ENCODE measurements around the gene ANKMY2.
"Not testable (repeated sequence)": the region's sequence is repeated elsewhere in the genome, so short reads cannot be mapped to it uniquely, and the experiment has no call there.

The ANKMY2 gene

GRCh38 chr7:16645593-16646471, at the start of gene ANKMY2, which contains the start of gene BZW2:
Gene ANKMY2 (minus strand): TSS chr7:16645754. CDS start chr7:16645573, 181 bp downstream.
Gene BZW2 (plus strand): TSS chr7:16646181. CDS start chr7:16665444, 19,263 bp downstream.
- DNase-seq (ENCODE audit: low read depth in 2 of 2): peak; percentile 85 to 86

- no peak for DNase-seq (ENCODE audit: low read depth in 2 of 2)
These were observed 49.3 kb upstream of the ANKMY2 start for GRCh38 chr7:16694806-16695205.

- no peak for DNase-seq (ENCODE audit: low read depth in 2 of 2)
These were observed 48.2 kb upstream of the ANKMY2 start for GRCh38 chr7:16693601-16694318.

- no peak for DNase-seq (ENCODE audit: low read depth in 2 of 2)
These were observed 45.7 kb upstream of the ANKMY2 start for GRCh38 chr7:16691241-16691640.

- DNase-seq (ENCODE audit: low read depth in 2 of 2): no peak
These were observed 42.7 kb upstream of the ANKMY2 start for GRCh38 chr7:16688249-16688648.

- no peak for DNase-seq (ENCODE audit: low read depth in 2 of 2)
These were observed 40.0 kb upstream of the ANKMY2 start for GRCh38 chr7:16685535-16685934.

- no peak for DNase-seq (ENCODE audit: low read depth in 2 of 2)
These were observed 39.4 kb upstream of the ANKMY2 start for GRCh38 chr7:16684935-16685334.

- not testable (repeated sequence) for DNase-seq (ENCODE audit: low read depth in 2 of 2)
These were observed 33.4 kb upstream of the ANKMY2 start for GRCh38 chr7:16678645-16679566.

GRCh38 chr7:16677978-16678494, 32.5 kb upstream of the ANKMY2 start:
- no peak for DNase-seq (ENCODE audit: low read depth in 2 of 2)

- no peak for DNase-seq (ENCODE audit: low read depth in 2 of 2)
These were observed 29.7 kb upstream of the ANKMY2 start for GRCh38 chr7:16675277-16675676.

GRCh38 chr7:16671811-16672210, 26.3 kb upstream of the ANKMY2 start:
- DNase-seq (ENCODE audit: low read depth in 2 of 2): no peak

- no peak for DNase-seq (ENCODE audit: low read depth in 2 of 2)
These were observed 25.3 kb upstream of the ANKMY2 start for GRCh38 chr7:16670731-16671344.

- no peak for DNase-seq (ENCODE audit: low read depth in 2 of 2)
These were observed 24.5 kb upstream of the ANKMY2 start for GRCh38 chr7:16670021-16670420.

- no peak for DNase-seq (ENCODE audit: low read depth in 2 of 2)
These were observed 24.0 kb upstream of the ANKMY2 start for GRCh38 chr7:16669581-16669980.

GRCh38 chr7:16668978-16669377, 23.4 kb upstream of the ANKMY2 start:
- DNase-seq (ENCODE audit: low read depth in 2 of 2): no peak

GRCh38 chr7:16668049-16668858, 22.7 kb upstream of the ANKMY2 start:
- DNase-seq (ENCODE audit: low read depth in 2 of 2): no peak

- no peak for DNase-seq (ENCODE audit: low read depth in 2 of 2)
These were observed 21.8 kb upstream of the ANKMY2 start for GRCh38 chr7:16667355-16667754.

GRCh38 chr7:16661924-16662323, 16.4 kb upstream of the ANKMY2 start:
- no peak for DNase-seq (ENCODE audit: low read depth in 2 of 2)

- DNase-seq (ENCODE audit: low read depth in 2 of 2): no peak
These were observed 15.3 kb upstream of the ANKMY2 start for GRCh38 chr7:16660702-16661464.

Data from stimulated activated CD4-positive, alpha-beta T cell treated with anti-CD3 and anti-CD28 coated beads, Interleukin-4, amount 100 ng/mL, for 48 hours (primary cell).